NCI-H345 treated with DMSO at 0.1 percent for 48 hours (cell line): ENCODE measurements around the gene ITGA2.
"Not testable (repeated sequence)": the region's sequence is repeated elsewhere in the genome, so short reads cannot be mapped to it uniquely, and the experiment has no call there.

Experiments
- DNase-seq: peaks from one replicate; lab custom pipeline; 2025; ENCODE audit not compliant: unreplicated experiment; lab: John Stamatoyannopoulos, UW

Gene ITGA2

DNA sequence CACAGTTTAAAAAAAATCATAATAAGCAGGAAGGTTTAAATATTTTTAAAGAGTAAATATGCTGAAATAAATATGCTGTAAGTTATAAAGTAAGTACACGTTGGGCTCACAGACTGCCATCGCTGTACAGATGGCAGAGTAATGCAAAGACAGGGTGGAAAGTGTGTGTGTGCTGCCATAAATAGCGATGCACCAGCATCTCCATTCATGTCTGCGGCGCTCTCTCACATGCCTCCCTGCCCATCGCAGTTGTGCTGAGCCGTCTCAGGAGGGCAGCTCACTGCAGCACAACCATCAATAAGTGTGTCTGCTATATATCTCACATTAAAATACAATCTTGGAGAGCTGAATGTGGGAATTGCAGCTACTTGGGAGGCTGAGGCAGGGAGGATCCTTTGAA lies 106.1 kb downstream of the ITGA2 start:
- DNase-seq = no peak

DNA sequence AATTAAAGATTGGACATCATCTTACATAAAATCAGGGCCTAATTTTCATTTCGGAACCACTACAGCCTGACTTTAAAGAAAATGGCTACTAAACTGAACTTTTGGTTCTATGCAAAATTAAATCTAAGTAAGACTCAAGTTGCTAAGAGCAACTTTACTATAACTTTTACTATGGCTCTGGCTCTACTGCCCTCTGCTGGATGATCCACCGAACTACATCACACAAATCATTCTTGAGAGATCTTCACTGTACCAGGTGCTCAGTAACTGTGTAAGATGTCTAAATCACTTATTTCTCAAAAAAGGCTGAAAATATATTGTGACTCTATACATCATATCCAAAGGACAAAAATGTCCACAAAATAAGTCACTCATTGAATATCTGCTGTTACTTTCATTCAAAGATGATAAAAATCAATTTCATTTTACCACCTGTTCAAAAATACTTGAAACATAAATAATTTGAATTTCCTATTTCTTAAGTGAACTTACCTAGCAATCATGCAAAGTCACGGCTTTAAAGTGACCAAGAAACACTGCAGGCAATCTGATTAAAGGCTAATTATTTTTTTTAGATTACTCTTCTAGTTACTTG lies 106.9 kb downstream of the ITGA2 start:
- DNase-seq = peak; percentile 33

DNA sequence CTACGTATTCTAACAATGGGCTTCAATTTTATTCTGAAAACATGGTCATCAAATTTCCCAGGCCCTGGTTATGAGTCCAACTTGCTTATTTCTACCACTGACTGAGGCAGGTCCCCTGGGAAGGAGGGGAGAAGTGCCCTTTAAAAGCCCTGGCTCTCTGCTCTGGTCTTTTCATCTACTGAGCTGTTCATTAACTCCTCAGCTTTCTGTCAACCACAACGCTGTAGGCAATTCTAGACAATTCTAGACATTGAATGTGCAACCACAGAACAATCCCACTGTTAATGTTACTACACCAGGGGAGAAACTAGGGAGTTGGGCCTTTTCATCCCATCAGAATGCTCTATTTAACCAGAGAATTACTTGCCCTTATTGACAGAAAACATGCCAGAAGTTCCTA lies 110.4 kb downstream of the ITGA2 start:
- no peak for DNase-seq

DNA sequence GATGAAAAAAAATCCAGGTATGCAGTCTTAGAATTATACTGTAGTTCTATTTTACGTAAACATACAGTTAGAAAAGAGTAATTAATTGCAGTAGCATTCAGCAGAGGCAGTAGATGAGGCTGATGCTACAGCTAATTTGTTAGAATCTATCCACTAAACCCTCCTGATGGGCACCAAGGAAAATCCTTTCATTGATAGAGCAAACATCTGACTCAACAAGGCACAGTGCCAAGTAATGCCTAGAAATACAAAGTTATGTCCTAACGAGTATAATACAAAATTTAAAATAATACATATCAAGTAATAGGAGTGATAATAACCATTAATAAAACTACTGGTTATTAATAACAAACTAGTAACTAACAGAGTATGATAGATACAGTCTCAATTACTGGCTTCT lies 111.5 kb downstream of the ITGA2 start:
- DNase-seq = no peak

DNA sequence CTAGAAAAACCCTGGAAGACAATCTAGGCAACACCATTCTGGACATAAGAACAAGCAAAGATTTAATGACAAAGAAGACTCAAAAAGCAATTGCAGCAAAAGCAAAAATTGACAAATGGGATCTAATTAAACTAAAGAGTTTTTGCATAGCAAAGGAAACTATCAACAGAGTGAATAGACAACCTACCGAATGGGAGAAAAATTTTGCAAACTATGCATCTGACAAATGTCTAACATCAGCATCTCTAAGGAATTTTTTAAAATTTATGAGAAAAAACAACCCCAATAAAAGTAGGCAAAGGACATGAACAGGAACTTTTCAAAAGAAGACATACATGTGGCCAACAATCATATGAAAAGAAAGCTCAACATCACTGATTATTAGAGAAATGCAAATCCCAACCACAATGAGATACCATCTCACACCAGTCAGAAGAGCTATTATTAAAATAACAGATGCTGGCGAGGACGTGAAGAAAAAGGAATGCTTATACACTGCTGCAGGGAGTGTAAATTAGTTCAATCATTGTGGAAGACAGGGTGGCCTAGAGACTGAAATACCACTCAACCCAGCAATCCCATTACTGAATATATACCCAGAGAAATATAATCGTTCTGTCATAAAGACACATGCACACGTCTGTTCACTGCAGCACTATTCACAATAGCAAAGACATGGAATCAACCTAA lies 116.6 kb downstream of the ITGA2 start:
- DNase-seq = no peak

DNA sequence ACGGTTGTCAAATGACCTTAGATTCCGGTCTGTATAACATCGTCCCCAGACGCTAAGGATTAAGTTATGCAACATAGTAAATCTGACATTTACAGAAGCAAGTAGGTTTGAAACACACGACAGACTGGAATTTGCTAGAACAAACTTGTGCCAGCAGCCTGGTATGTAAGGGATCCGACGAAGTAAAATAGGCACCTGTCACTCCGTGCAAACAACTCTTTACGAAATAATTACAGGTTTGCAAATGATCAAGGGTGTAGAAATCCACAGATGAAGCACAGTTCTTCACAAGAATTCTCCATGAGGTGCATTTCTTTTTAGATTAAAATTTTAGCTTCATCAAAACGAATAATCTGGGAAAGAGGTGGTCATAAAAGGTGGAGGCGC lies 119.9 kb downstream of the ITGA2 start:
- DNase-seq = no peak

DNA sequence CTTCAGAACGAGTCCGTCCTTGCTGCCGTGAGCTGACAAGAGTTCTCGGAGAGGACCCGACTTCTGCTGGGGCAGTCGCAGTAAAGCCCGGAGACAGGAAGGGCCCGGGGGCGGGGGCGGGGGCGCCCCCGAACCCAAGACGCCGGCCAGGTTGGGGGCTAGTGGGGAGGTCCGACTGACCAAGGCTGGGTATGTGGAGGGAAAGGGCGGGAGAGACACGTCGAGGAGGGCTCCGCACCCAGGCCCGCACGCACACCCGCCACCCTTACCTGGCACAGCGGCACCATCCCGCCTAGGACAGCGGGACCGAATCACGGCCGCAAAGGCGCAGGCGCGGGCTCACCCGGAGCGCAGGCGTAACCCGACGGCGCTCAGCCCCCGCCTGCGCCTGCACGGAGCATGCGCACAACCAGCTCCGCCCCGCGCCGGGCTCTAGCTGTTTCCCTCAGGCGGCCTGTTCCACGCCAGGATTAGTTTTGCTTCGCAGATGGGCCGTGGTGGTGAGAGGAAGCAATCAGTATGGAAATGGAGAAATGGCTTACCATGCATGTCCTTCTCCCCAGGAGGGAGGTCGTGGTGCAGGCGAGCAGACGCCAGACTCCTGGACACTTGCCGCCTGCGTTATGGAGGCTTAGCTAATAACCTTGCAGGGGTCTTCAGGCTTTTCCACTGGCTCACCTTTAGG lies 120.4 kb downstream of the ITGA2 start, which contains the start of gene MOCS2:
TSS of gene MOCS2 (minus strand) at position 315 of the 685 bp plus-strand sequence. CDS start 2,583 bp downstream, outside the sequence.
- peak; percentile 85 for DNase-seq

DNA sequence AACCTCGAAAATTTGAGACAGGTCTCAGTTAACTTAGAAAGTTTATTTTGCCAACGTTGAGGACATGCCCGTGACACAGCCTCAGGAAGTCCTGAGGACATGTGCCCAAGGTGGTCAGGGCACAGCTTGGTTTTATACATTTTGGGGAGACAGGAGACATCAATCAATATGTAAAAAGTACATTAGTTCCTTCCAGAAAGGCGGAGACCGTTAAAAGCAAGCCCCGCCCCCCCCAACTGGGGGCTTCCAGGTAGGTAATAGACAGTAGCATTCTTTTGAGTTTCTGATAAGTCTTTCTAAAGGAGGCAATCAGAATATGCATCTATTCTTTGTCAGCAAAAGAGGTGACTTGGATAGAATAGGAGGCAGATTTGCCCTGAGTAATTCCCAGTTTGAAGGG lies 121.0 kb downstream of the ITGA2 start:
- DNase-seq = no peak

DNA sequence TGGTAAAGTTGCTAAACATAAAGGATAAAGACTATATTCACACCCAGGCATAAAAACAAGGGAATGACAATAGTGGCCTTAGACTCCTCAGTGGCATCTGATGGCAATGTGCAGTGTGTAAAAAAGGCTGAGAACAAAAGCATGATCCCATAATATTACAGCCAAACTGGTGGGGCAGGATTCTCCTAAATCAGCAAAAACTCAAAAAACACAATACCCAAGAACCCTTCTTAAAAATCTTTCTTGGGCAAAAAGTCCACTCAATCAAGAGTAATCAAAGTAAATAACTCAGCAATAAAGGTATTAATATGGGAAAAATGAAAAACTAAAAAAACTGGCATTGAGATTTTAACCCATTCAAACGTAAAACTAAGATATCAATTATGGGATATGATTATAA lies 122.0 kb downstream of the ITGA2 start:
- DNase-seq = no peak

DNA sequence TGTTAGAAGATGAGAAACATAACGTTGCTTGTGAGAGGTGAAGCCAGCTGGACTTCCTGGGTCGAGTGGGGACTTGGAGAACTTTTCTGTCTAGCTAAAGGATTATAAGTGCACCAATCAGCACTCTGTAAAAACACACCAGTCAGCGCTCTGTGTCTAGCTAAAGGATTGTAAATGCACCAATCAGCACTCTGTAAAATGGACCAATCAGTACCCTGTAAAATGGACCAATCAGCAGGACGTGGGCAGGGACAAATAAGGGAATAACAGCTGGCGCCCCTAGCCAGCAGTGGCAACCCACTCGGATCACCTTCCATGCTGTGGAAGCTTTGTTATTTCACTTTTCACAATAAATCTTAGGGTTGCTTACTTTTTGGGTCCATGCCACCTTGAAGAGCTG lies 123.2 kb downstream of the ITGA2 start:
- not testable (repeated sequence) for DNase-seq

DNA sequence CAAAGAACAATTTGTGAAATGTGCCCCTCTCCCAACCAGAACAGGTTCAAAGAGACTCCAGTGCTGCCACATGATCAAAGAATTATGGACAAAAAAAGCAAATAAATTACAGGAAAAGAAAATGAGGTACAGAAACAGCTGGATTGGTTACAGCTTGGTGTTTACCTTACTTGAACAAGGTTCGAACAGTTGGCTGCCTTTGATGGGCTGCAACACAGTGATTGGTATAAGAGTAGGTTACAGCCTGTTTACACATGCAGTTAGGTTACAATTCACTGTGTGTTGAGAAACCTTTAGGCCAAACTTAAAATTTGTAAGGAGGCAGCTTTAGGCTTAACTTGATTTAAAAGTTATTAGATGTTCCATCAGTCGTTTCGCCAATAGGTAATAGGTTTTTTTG lies 123.8 kb downstream of the ITGA2 start:
- DNase-seq = no peak

DNA sequence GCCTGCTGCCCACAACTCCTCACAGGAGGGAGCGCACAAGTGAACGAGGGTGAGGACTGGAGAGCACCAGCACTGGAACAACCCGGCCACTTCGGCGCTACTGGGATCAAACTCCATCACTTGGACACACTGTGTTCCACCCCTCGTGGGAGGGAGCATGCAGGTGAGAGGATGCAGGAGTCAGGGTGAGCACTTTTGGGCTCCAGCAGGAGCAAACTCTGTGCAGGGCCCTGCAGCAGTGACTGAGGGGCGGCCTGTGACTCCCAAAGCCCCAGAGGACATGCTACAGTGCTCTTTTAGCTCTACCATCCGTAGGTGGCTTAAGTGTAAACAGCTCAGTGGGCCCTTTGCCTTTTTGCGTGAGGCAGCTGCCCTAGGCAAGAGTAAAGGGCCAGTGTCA lies 124.8 kb downstream of the ITGA2 start:
- no peak for DNase-seq

DNA sequence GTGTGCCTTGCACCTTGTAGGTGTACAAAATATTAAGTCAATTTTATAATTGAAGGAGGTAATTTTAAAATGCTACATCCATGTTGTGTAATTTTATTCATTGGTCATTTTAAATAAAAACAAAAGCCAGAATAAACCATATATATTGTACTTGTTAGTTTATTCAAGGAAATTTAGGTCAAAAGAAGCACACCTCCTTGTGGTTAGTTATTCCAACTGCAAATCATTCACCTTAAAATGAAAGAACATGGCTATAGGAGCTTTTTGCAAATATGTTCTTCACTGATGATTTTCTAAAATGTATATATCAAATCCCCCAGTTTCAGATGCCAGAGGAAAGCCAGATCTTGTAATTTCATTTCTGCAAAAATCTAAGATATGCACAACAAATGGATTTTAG lies 125.8 kb downstream of the ITGA2 start:
- no peak for DNase-seq

DNA sequence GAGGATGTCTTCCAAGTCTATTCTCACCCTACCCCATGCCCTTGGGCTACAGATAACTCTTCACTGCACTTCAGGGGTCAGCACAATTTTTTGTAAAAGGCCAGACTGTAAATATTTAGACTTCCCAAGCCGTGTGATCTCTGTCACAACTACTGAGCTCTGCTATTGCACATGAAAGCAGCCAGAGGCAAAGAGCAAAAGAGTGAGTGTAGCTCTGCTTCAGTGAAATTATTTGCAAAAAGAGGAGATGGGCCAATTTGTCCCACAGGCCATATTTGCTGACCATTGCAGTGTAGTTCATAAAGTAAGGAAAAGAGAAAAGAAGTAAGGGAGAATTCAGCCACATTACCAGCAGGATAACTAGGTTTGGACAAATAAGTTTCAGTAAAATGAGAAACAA lies 127.4 kb downstream of the ITGA2 start:
- DNase-seq = no peak

DNA sequence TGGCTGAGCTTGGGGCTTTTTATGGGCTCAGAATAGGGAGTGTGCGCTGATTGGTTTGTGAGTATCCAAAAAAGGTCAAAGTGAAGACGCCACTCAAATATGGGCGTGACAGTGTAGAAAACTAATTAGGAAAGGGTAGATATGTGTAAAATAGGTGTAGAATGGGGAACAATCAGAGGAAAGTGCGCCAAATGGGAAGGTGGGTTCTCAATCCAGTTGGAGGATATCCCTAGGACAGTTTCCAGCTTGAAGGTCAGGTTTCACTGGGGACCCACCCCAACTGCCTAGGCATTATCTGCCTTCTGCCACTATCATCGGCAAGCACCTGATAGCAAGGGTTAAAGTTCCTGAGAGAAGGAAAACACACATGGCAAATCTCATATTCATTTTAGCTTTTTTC lies 129.7 kb downstream of the ITGA2 start:
- no peak for DNase-seq

DNA sequence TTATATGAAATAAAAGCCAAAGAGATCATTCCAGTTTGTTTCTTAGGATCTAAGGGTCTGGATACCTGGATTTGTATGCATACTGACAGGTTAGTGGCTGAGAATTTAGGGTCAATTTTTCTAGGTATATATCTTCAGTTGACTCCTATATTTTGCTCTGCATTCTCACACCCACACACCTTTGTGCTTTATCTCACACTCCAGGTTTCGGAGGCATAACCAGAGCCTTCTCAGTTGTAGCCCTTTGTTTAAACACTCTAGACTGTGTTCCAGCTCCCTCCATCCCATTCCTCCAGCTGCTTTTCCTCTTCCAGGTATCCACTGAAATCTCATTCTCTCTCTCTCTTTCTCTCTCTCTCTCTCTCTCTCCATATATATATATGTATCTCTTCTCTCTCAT lies 131.0 kb downstream of the ITGA2 start:
- DNase-seq = no peak

DNA sequence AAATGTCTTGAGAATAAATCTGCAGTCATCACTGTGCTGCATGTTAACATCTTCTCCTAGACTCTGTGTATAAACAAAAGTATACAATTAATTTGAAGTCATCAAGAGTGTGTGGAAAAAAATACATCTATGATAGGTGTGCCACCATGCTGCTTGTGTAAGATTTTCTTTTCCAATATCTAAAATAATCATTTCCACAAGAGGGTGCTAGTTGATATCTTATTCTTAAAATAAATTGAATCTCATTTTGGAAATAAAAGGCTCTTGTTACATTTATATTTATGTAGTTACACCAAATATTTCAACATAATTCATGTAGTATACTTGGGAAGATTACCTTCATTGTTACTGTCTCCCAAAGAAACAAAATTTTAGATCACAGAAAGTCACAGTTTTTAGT lies 134.6 kb downstream of the ITGA2 start:
- DNase-seq = no peak

DNA sequence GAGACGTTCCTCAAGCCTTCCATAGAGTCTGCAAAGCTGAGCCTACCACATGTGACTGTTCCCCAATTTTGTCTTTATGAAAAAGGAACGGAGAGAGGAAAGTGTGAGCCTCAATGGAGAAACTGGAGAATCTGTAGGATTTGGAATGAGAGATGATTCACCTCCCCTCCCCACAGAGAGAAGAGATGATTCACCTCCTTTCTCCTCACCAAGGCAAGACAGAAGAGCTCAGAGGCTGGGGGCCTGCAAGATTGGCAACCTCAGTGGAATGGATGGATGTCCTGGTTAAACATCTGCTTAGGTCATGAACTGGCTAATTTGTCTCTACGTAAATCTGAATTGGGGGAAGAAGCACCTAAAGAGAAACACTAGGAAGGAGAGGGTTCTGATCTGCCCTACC lies 137.4 kb downstream of the ITGA2 start:
- DNase-seq = no peak

DNA sequence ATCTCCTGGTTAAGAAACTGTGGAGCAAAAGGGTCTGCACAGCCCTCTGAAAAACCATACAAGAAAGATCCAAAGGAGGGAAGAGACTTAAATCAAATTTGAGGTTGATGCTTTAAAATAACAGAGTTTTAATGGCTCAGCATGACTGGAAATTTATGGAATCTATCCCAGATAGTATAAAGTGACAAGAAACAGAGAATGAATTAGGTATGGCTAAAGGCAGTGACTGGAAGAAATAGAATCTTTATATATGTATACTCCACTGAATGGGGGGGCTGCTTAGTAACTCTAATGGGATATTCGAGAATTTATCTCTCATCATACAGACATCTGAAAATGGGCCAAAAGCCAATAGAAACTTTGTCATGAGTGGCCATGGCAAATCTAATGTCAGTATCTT lies 138.0 kb downstream of the ITGA2 start:
- no peak for DNase-seq

DNA sequence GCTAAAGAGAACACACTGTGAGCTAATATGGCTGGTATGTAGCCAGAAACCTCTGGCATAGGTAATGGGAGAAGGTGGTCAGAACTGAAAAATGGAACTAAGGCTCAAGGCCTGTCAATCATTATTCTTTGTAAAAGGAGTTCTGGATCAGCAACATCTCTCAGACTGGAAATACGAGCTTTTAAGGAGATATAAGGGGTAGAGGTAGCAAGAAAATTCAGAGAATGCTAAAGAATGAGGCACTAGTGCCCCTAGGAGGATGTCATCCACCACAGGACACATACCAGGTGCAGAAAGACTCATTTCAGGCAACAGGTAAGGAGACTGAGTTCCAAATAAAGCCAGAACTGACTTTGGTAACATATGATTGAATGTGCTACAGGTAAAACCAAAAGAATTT lies 139.3 kb downstream of the ITGA2 start:
- no peak for DNase-seq

DNA sequence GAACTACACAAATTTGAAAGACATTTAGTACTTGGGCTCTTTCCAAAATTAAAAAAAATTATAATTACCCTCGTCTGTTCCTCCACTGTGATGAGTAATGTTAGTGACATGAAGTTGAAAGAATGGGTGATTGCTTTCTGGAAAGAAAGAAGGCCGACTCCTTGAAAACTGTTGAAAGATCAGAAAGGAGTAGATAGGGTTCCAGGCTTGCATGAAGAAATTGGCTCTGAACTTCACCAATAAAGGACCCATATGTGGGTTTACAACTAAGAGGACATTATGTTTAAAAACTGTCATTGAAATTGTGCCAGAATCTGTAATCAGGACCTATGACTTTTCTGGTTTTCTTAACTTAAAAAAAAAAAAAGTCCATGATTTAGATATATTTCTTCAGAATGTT lies 141.1 kb downstream of the ITGA2 start:
- no peak for DNase-seq

DNA sequence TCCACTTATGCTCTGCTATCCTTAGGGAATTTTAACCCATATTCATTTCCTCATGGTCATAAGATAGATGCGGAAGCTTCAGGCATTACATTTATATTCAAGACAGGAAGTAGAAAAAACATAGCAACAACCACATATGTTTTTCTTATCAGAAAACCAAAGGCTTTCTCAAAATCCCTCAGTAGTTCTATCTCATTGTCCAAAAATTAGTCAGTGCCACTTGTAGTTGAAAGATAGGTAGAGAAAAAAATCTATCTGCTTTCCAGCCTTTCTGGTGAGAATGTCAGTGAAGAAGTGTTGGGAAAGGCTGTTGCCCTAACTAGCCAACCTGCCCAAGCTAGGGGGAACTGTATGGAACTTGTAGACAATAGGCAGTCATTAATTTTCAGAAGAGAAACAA lies 143.9 kb downstream of the ITGA2 start:
- no peak for DNase-seq
